NCI-H1105 treated with DMSO at 0.1 percent for 48 hours (cell line): Measurements from ENCODE around the gene FMO1.
A peak's percentile ranks its signal among the peaks of the same experiment; 100 is the strongest.
"Not testable (repeated sequence)": the region's sequence is repeated elsewhere in the genome, so short reads cannot be mapped to it uniquely, and the experiment has no call there.

ENCODE experiments used
- DNase-seq: peaks from one replicate; lab custom pipeline; 2025; lab: John Stamatoyannopoulos, UW

FMO1 gene

GRCh38 chr1:171233183-171233582 is 15.1 kb upstream of the FMO1 start:
- no peak for DNase-seq

GRCh38 chr1:171236231-171236630 is 12.1 kb upstream of the FMO1 start:
- DNase-seq = not testable (repeated sequence)

GRCh38 chr1:171243878-171244277 is 4.4 kb upstream of the FMO1 start:
- DNase-seq = no peak

- DNase-seq = no peak
Measured at GRCh38 chr1:171245458-171246064, 2.7 kb upstream of the FMO1 start.

- DNase-seq = no peak
Measured at GRCh38 chr1:171247501-171247900, 793 bp upstream of the FMO1 start.

- no peak for DNase-seq
Measured at GRCh38 chr1:171248841-171249240, 547 bp downstream of the FMO1 start.

- no peak for DNase-seq
Measured at GRCh38 chr1:171250263-171250662, 2.0 kb downstream of the FMO1 start.

GRCh38 chr1:171251042-171251951 is 3.0 kb downstream of the FMO1 start:
- peak; percentile 88 for DNase-seq

GRCh38 chr1:171251952-171252300 is 3.6 kb downstream of the FMO1 start:
- no peak for DNase-seq

- peak; percentile 50 for DNase-seq
Measured at GRCh38 chr1:171252482-171252881, 4.2 kb downstream of the FMO1 start.

GRCh38 chr1:171254859-171255258 is 6.6 kb downstream of the FMO1 start:
- no peak for DNase-seq

GRCh38 chr1:171256940-171257606 is 8.8 kb downstream of the FMO1 start:
- DNase-seq = peak; percentile 5

GRCh38 chr1:171257607-171258076 is 9.3 kb downstream of the FMO1 start:
- no peak for DNase-seq

- DNase-seq = no peak
Measured at GRCh38 chr1:171258429-171258828, 10.1 kb downstream of the FMO1 start.

GRCh38 chr1:171258943-171259342 is 10.6 kb downstream of the FMO1 start:
- DNase-seq = no peak

- DNase-seq = no peak
Measured at GRCh38 chr1:171261336-171261735, 13.0 kb downstream of the FMO1 start.

GRCh38 chr1:171263901-171264300 is 15.6 kb downstream of the FMO1 start:
- no peak for DNase-seq

GRCh38 chr1:171265686-171266085 is 17.4 kb downstream of the FMO1 start:
- DNase-seq = no peak

- no peak for DNase-seq
Measured at GRCh38 chr1:171266930-171267329, 18.6 kb downstream of the FMO1 start.

- no peak for DNase-seq
Measured at GRCh38 chr1:171267391-171267790, 19.1 kb downstream of the FMO1 start.

- no peak for DNase-seq
Measured at GRCh38 chr1:171270806-171271205, 22.5 kb downstream of the FMO1 start.

GRCh38 chr1:171277534-171277933 is 29.2 kb downstream of the FMO1 start:
- no peak for DNase-seq

- no peak for DNase-seq
Measured at GRCh38 chr1:171279234-171279633, 30.9 kb downstream of the FMO1 start.
